ENCODE results near the gene COL6A2. TPM values are rescaled to one million over a fixed set of nuclear protein-coding genes. Genes with fewer than 3 reads are reported as not detected.

The COL6A2 gene
- total and polyA plus RNA-seq, 2 of the 13 experiments (the other 11 are each of a cell fraction or from before 2014, with no cell fraction given) = 0.07 to 0.41 TPM

- no peak for TF ChIP-seq FOXC1 (CRISPR knock-in tag; IDR thresholded peaks at IDR 0.05; ENCODE audit: borderline replicate concordance)
- TF ChIP-seq ZNF496 (CRISPR knock-in tag; IDR thresholded peaks at IDR 0.05; ENCODE audit: insufficient replicate concordance) = no peak
Observed at GRCh38 chr21:46131838-46132651, 34.1 kb downstream of the COL6A2 start (continued).

- H2AFZ ChIP-seq (ENCODE audit: low read length) = no peak overlapping the region
- no peak for TF ChIP-seq NFYC (CRISPR knock-in tag; IDR thresholded peaks at IDR 0.05)
- TF ChIP-seq SALL2 (CRISPR knock-in tag; IDR thresholded peaks at IDR 0.05) = no peak
- TF ChIP-seq ZNF468 (CRISPR knock-in tag; IDR thresholded peaks at IDR 0.05) = no peak
- no peak for TF ChIP-seq KLF11 (CRISPR knock-in tag; IDR thresholded peaks at IDR 0.05)
- no peak for TF ChIP-seq MLXIP (CRISPR knock-in tag; IDR thresholded peaks at IDR 0.05; ENCODE audit: borderline replicate concordance)
- TF ChIP-seq HOXA9 (CRISPR knock-in tag; IDR thresholded peaks at IDR 0.05; ENCODE audit: borderline replicate concordance) = no peak
- TF ChIP-seq ZNF501 (CRISPR knock-in tag; IDR thresholded peaks at IDR 0.05) = no peak
- no peak for TF ChIP-seq REPIN1 (CRISPR knock-in tag; IDR thresholded peaks at IDR 0.05; ENCODE audit: borderline replicate concordance, low read depth)
- no peak for TF ChIP-seq GABPB1 (CRISPR knock-in tag; IDR thresholded peaks at IDR 0.05)
- TF ChIP-seq ZNF879 (CRISPR knock-in tag; IDR thresholded peaks at IDR 0.05) = no peak
- TF ChIP-seq ZNF138 (CRISPR knock-in tag; IDR thresholded peaks at IDR 0.05; ENCODE audit: low read depth) = no peak
- no peak for TF ChIP-seq ZNF562 (CRISPR knock-in tag; IDR thresholded peaks at IDR 0.05; ENCODE audit: borderline replicate concordance)
- TF ChIP-seq HMGA1 (CRISPR knock-in tag; conservative IDR thresholded peaks at IDR 0.05) = no peak
- no peak for TF ChIP-seq FUBP1 (CRISPR knock-in tag; IDR thresholded peaks at IDR 0.05; ENCODE audit: borderline replicate concordance)
- no peak for DNase-seq (ENCODE audit: low spot score)
- H3K36me3 ChIP-seq (replicated peaks in 1 of 2; ENCODE audit: control insufficient read depth in 1 of 2, insufficient read depth in 2 of 2, low read length in 2 of 2) = peaks cover 3 to 4% of the 10 kb centered on the region in 2 experiments; a peak in 3 of 5 replicates
- H4K20me1 ChIP-seq (ENCODE audit: insufficient read depth, low read length) = peaks cover 12% of the 10 kb centered on the region; the same call in 1 of the 2 replicates
- H3K27me3 ChIP-seq (ENCODE audit: control insufficient read depth in 1 of 2, insufficient read depth in 2 of 2, low read length in 2 of 2) = no peaks in the 10 kb centered on the region
- ChIA-PET POLR2A (no interaction called here), CTCF (ENCODE audit: low intra/inter-chr PET ratio, low total read pairs) (no interaction called here)
- H3K9me3 ChIP-seq (ENCODE audit: low read length) = no peaks in the 10 kb centered on the region
- H3K79me2 ChIP-seq (ENCODE audit: insufficient read depth, low read length) = no peaks in the 10 kb centered on the region
- intact Hi-C loops (cut with micrococcal nuclease; ENCODE audit: unreplicated experiment) = no loop called here
- in situ Hi-C loops (cut with HindIII; ENCODE audit: extremely low pct_ligation_motif_present, low pct_unique_long_range_greater_than_20kb) = no loop called here
- no peak for ATAC-seq
- H3K27ac ChIP-seq (ENCODE audit: extremely low read length, insufficient read depth, low read length) = no peak overlapping the region
- 88% methylated on average over 7 of the region's 7 CpGs for WGBS (ENCODE audit: low lambda C conversion rate)
- H3K4me1 ChIP-seq (ENCODE audit: insufficient read depth, low read length) = no peaks in the 10 kb centered on the region
- H3K4me2 ChIP-seq (ENCODE audit: low read depth, low read length) = no peak overlapping the region
- FAIRE-seq = no peak
- no TSS peak for BruUV-seq (replicated peaks)
- no peak overlapping the region for H3K4me3 ChIP-seq (replicated peaks in 1 of 3; ENCODE audit: insufficient read depth in 1 of 3, low read depth in 2 of 3, low read length in 3 of 3)
- H3K9ac ChIP-seq (ENCODE audit: insufficient read depth, low read depth, low read length) = no peak overlapping the region
Observed at GRCh38 chr21:46135782-46136395, 38.0 kb downstream of the COL6A2 start.
